ENCODE data around the gene PHF20. TPM values are rescaled to one million over a fixed set of nuclear protein-coding genes. Genes with fewer than 3 reads are reported as not detected.
"Not testable (repeated sequence)": the region's sequence is repeated elsewhere in the genome, so short reads cannot be mapped to it uniquely, and the experiment has no call there.

Gene PHF20
- total RNA-seq, 1 donor from 2014 or later = 17.3 TPM

DNA sequence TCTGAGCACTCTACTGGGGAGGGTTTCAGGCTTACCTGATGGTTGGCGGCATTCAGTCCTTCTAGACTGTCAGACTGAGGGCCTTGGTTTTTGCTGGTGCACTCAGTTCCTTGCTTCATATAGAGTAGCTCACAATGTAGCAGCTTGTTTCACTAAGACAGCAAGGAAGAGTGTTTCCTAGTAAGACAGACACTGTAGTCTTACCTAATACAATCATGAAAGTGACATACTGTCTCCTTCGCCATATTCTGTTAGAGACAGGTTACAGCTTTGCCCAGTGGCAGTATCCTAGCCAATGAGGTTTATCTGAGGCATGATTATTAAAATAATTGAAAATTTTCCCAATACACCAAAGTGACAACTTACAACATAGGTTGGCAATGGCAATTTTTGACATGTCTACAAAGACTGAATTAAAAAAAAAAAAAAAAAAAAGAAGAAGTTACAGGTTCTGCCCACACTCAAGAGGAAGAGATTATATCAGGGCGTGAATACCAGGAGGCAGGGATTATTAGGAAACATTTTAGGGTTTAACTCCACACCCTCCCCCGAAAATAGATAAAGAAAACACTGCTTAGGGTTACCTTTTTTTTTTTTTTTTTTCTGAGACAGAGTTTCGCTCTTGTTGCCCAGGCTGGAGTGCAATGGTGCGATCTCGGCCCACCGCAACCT, 115.7 kb downstream of the PHF20 start:
- ATAC-seq = no peak

DNA sequence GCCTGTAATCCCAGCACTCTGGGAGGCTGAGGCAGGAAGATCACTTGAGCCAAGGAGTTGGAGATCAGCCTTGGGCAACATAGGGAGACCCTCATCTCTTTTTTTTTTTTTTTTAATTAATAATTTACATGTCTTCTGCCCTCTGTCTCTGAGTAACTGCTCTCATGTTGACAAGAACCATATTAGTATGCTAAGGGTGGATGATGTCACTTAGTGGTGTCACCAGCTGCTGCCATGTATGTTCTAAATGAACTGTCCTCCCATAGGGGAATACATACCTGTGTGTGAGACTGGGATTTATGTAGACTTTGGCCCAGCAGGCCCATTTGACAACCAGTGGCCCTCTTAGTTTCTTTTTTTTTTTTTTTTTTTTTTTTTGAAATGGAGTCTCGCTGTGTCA, 116.8 kb downstream of the PHF20 start:
- ATAC-seq = no peak

DNA sequence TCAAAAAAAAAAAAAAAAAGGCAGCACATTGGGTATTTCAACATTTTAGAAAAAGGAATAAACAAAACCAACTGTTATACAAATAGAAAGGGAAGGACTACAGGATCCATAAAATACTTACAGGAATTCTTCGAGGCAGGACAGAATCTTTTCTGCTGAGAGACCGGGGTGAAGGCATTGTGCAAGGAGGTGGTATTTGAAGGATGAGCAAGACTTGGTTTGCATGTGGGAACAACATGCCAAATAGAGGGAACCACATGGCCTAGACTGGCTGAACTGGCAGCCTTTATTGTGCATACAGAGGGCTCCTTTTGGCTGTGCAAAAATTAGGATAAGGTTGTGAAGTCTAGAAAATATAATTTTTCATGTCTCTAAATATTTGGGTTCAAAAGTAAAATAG, 119.6 kb downstream of the PHF20 start:
- no peak for ATAC-seq

DNA sequence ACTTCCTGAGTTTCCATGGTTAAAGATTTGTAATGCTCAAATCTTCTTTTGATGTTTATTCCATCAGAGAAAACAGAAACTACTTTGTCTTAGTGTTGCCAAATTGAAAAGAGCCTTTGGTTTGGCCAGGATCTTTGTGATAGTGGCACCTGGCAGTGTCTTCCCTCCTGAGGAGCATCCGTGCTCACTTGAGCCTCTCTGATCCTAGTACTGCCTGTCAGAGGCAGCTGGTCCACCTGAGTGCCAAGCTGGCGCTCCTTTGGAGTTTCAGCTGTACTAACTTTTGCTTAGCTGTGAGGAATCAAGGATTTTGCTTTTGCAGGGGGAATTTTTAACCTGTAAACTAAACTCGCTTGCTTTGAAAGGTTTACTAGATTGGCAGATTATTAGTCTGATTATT, 121.1 kb downstream of the PHF20 start:
- no peak for ATAC-seq

DNA sequence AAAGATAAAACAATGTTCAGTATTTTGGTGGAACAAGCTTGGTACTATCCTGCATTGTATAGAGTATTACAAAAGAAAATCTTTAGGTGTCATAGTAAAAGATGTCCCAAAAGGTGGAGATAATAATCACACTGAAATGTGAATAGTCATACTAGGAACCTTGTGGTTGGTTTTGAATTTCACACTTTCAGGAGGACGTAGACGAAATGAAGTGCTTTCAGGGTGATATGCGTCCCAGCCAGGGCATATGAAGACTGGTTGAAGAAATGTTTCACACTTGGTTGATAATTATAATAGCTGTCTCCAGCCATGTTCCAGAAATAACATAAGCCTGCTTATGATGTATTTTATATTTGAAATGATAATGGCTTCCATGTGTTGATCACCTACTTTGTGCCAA, 122.1 kb downstream of the PHF20 start:
- ATAC-seq = no peak

DNA sequence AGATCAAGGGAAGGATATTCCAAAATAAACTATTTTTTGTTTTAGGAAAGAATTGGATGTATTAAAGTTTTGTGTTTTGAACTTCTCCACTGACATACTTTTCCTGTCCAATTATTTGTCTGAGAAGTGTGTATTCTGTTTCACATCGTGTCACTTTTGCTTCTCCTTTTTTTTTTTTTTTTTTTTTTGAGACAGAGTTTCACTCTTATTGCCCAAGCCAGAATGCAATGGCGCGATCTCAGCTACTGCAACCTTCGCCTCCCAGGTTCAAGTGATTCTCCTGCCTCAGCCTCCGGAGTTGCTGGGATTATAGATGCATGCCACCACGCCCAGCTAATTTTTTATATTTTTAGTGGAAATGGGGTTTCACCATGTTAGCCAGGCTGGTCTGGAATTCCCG, 123.7 kb downstream of the PHF20 start:
- ATAC-seq = not testable (repeated sequence)

DNA sequence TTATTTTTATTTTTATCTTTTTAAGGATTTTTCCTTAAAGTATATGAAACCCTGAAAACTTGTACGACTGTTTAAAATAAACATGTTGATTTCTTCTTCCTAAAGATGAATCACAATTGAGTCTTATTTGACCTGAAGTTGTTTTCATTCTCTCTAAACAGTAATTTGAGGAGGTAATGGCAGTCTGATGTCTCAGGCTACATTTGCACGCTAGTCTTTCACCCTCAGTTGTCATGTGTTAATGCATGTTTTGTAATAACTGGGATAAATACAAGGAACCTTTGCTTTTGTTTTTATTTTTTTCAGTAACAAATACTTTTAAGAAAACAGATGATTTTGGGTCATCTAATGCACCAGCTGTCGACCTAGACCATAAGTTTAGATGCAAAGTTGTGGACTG, 127.2 kb downstream of the PHF20 start:
- no peak for ATAC-seq

DNA sequence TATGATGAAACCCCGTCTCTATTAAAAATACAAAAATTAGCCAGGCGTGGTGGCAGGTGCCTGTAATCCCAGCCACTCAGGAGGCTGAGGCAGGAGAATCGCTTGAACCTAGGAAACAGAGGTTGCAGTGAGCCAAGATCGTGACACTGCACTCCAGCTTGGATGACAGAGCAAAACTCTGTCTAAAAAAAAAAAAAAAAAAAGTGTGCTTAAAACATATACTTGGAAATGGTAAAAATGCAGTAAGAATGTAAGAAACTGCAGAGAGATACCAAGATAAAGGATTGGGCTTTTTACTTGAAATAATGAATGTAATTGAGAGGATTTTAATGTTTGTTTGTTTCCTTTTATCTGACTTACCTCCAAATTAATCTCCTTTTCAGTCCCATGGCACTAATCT, 129.4 kb downstream of the PHF20 start:
- not testable (repeated sequence) for ATAC-seq

DNA sequence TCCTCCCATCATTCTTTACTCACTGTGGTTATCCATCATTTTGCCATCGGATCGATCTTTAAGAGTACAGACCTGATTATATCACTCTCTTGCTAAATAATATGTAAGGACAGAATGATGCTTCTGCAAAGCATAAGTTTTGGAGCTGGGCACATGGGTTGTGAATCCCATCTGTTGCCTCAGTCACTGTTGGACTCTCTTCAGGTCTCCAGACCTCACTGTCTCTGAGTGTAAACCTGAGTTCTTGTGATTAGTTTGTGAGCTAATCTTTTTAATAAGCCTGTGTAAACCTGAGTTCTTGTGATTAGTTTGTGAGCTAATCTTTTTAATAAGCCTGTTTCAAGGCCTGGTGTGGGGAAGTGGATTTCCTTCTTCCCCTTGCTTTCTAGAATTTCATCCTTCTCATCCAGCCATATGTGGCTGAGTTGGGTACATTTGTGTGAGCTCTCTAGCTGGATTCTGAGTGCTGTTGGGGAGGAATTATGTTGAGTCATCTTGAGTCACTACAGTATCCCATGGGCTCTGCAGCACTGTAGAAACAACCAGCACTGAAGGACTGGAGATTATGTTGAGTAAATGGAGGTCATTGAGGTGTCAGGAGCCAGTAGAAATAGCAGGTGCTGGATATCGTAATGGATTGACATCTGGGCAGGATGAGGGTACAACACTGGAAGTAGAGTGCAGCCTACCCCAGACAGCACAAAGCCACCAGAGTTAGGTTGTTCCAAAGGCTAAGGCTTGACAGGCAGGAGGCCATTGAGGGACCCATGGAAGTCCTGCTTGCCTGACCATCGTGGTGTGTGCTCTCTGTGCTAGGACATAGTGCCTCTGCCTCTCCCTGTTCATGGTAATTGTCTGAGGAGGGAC, 130.1 kb downstream of the PHF20 start:
- ATAC-seq = peak; percentile 72

DNA sequence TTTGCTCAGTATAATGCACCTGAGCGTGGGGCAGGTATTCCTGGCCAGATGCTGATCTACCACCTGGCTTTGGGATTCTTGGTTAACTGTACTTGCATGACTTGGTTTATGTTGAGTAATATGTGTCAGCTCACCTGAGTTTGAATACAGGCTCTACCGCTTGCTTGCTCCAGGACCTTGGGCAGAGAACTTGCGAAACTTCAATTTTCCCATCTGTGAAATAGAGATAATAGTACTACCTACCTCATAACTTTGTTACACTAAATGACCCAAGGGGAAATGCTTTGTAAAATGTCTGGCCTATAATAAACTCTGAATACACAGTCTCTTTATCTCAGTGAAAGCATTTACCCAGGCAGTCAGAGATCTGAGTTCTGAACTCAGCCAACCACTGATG, 130.7 kb downstream of the PHF20 start:
- ATAC-seq = peak; percentile 41

DNA sequence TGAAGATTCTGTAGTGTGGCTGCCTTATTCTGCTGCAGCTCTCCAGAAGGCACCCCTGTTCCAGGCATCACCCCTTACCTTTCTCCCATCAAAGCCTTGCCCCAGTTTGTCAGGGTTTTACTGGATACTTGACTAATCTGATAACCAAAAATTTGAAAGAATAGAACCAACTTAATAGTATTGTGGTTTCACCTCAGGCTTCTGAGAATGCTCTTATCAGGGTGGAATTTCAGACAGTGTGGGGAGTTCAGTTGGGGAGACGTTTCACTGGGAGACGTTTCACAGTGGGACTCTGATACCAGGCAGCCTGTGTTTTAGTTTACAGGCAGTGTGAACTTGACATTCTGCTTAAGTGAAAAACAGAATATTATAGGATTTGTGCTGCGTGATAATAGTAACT, 132.0 kb downstream of the PHF20 start:
- ATAC-seq = no peak

DNA sequence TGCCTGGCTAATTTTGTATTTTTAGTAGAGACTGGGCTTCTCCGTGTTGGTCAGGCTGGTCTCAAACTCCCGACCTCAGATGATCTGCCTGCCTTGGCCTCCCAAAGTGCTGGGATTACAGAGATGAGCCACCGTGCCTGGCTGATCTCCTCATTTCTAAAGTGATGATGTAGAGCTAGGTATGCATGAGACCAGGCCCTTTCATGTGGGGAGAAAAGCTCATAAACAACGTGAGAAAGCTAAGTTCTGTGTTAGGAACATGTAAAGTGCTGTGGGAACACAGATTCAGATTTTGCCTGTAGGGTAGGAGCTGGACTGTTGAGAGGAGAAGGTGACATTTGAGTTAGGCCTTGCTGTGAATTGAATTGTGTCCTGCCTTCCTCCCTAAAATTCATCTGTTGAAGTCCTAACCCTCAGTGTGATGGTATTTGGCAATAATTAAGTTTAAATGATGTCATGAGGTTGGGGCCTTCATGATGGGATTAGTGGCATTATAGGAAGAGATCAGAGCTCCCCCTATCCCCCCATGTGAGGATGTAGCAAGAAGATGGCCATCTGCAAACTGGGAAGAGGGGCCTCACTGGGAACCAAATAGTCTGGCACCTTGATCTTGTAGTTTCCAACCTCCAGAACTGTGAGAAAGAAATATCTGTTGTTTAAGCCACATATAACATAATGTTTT, 133.3 kb downstream of the PHF20 start:
- no peak for ATAC-seq

DNA sequence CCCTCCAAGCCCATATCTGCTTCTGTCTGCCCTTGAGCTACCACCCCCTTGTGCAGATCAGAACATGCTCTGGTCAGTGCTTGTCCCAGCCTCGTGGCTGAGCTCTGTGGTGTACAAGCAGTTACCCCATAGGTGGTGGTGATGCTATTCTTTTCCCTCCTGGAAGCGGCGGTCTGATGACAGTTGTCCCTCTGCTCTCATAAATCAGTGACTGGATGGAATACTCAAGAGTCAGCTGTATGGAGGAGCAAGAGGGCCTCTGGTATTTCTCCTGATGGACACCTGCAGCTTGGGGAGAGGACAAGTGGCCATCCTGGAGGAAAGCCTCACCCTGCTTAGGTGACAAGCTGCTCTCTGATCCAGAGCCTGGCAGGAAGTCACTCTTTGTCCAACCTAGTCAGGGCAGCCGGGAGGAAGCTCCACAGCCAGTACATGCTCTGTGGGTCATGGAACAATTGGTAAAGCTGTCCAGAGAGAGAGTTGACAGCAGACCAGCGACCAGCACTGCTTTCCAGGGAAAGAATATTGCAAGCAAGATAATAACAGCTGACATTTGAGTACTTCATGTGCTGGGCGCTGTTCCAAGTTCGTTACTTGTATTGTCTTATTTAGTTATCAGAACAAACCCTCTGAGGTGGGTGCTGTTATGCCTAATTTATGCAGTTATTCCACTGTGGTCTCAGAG, 135.3 kb downstream of the PHF20 start:
- ATAC-seq = peak; percentile 11

DNA sequence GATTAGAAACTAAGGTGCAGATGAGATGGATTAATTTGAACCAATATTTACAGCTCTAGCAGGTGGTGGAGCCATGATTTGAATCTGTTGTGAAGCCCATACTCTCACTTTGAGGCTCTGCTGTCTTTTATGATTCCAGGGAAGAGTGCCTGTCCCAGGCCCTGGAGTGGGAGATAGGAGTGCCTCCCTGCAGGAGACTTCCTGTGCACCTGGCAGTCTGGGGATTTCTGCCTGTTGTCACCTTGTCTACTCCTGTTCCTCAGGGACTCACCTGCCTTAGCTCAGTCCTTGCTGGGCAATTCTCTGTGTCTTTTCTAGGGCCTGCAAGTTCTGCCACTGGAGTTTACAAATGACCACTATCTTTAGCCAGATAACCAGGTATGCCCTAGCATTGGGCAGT, 136.2 kb downstream of the PHF20 start:
- no peak for ATAC-seq

DNA sequence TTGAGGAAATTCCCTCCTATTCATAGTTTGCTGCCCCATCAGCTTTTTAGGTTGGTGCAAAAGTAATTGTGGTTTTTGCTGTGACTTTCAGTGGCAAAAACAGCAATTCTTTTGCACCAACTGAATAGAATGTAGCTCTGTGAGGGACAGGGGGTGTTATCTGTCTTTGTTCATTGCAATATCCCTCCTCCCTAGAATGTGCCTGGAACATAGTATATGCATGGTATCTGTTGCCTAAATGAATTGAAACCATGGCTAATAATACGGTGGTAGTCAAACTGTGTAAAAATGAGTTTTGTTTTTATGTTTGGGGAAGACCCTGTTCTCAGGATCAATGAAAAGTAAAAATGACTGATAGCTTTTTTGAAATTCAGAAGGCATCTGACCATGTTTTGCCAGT, 137.4 kb downstream of the PHF20 start:
- no peak for ATAC-seq

DNA sequence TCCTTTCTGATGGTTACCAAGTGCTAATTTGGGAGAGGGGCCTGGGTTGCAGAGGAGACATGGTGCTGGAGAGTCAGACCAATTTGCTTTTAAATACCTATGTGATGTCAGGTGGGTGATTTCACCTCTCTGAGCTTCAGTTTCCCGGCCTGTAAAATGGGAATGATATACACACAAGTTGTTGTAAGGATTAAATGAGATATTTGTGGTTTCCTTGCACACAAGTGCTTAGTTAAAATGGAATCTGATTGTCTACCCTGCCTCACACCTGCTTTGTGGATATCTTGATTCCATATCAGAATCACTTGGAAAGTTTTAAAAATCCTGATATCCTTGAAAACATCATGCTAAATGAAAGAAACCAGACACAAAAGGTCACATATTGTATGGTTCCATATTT, 138.0 kb downstream of the PHF20 start:
- no peak for ATAC-seq

DNA sequence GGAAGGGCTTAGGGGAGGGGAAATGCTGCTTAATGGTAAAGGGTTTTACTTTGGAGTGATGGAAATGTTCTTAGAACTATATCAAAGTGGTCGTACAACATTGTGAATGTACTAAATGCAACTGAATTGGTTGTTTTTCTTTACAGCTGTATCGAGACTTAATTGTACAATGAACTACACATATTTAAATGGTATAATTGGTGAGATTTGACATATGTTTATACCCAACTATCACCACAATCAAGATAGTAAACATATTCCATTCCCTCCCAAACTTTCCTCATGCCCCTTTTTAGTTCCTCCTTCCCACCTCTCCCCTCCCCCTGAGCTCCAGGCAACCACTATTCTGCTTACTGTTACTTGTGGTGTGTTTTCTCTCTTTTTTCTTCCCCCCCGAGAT, 138.4 kb downstream of the PHF20 start:
- no peak for ATAC-seq

DNA sequence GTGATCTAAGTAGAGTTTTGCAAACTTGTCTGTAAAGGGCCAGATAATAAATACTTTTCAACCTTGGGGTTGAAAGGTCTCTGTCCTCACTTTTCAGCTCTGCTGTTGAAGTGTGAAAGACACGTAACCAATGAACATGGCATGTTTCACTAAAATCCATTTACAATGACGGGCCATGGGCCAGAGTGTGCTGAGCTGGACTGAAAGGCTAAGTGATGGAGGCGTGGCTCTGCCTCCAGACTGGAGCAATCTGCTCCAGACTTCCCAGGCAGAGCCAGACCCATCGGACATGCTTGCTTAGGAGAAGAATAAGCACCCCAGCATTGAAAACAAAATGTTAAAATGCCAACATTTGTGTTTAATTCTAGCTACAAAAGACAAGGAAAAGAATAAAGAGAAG, 141.1 kb downstream of the PHF20 start:
- no peak for ATAC-seq

DNA sequence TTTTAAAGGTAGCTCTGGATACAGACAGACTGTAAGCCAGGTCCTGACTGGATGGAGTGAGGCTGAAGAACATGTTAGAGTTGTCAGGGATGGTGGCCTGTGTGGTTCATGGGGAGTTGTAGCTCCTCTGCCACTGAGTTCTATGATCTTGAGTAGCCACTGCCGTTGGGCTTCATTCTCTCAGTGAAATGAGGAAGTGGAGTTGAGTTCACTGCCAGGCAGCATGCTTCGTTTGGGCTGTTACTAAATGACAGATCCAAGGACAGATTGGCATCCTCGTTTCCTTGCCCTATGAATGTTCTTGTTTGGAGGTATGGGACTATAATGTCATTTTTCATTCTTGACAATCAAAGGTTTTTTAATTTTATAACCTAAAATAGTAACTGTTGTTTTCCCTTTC, 145.3 kb downstream of the PHF20 start:
- no peak for ATAC-seq

DNA sequence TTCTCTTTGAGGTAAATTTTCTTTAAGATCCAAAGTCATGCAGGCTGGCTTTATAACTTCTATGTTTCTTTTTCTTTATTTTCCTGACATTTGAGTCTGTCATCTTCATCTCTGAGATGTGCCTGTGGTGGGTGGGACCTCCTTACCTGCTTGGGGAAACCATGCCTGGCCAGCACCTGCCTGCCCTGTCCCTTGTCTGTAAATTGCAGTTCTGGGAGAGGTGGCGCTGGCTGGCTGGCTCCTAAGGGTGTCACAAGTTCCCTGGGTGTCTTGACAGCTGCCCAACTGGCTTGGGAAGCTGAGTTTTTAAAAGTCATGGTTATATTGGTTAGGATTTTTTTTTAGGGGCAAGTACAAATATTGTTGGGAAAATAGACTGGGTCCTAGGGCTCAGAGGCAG, 146.2 kb downstream of the PHF20 start:
- no peak for ATAC-seq

DNA sequence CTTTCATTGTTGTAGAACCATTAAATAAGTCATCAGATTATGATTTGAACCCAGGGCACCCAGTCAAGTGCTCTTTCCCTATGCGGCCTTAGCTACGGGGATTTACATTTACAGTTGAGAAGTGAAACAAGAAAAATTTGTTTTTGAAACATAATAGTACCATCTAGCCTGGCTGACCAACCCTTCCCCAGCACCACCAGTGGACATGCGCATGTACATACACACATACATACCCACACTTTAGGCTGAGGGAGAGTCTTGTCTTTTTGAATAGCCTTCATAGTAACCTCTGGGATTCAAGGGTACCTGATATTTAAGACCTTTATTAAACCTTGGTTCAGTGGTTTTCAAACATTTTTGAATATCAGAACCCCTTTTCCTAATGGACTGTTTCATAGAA, 148.7 kb downstream of the PHF20 start:
- no peak for ATAC-seq

DNA sequence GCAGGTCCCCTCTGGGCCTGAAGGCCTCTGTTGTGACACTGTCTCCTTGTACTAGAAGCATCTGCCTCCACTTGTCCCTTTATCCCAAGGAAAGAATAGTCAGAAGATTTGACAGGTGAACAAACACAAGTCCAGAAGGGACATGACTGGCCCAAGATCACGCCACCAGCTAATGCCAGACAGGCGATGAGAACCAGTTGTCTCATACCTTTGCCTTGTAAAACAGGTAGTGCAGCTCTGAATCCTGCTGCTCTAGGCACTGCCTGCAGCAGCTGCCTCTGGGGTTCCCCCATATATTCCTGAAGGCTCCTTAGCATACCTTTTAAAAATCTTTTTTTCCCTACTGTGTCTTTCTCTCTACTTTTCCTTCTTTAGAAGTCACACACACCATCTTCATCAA, 157.5 kb downstream of the PHF20 start:
- ATAC-seq = peak; percentile 74

DNA sequence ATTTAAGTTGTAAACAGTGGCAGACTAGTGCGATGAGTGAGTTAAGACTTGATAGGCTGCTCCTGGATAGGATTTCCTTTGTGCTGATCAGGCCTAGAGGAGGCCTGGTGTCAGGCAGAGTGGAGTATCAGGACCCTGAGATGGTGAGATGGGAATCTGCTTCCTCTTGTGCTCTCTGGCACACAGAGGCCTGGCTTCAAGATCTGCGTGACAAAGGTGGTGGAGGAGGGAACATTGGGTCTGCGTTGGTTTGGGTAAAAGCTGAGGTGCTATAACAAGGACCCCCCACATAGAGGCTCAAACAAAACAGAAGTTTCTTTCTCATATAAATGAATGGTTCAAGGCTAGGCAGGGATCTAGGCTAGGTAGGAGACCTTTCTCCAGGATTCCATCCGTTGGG, 162.2 kb downstream of the PHF20 start:
- no peak for ATAC-seq
